ENCODE measurements around the gene SLCO3A1.

Gene SLCO3A1

GRCh38 chr15:92157666-92158298, 304.3 kb downstream of the SLCO3A1 start:
- no peak overlapping the region for H3K4me3 ChIP-seq (ENCODE audit: low read length)
- no peak for TF ChIP-seq CTCF (IDR thresholded peaks at IDR 0.05; ENCODE audit: insufficient read depth, low read depth, low read length, missing control alignments)
- DNase-seq (ENCODE audit: low read depth): peak; percentile 28

GRCh38 chr15:92158426-92158825, 304.9 kb downstream of the SLCO3A1 start:
- no peak for TF ChIP-seq CTCF (IDR thresholded peaks at IDR 0.05; ENCODE audit: insufficient read depth, low read depth, low read length, missing control alignments)
- peak; percentile 94 for DNase-seq (ENCODE audit: low read depth)
- no peak overlapping the region for H3K4me3 ChIP-seq (ENCODE audit: low read length)

GRCh38 chr15:92159481-92159880, 306.0 kb downstream of the SLCO3A1 start:
- no peak overlapping the region for H3K4me3 ChIP-seq (ENCODE audit: low read length)
- no peak for TF ChIP-seq CTCF (IDR thresholded peaks at IDR 0.05; ENCODE audit: insufficient read depth, low read depth, low read length, missing control alignments)
- no peak for DNase-seq (ENCODE audit: low read depth)

- no peak for DNase-seq (ENCODE audit: low read depth)
- TF ChIP-seq CTCF (IDR thresholded peaks at IDR 0.05; ENCODE audit: insufficient read depth, low read depth, low read length, missing control alignments): no peak
- H3K4me3 ChIP-seq (ENCODE audit: low read length): no peak overlapping the region
These were observed 306.7 kb downstream of the SLCO3A1 start for GRCh38 chr15:92159906-92160841.

GRCh38 chr15:92161039-92161670, 307.6 kb downstream of the SLCO3A1 start:
- H3K4me3 ChIP-seq (ENCODE audit: low read length): no peak overlapping the region
- TF ChIP-seq CTCF (IDR thresholded peaks at IDR 0.05; ENCODE audit: insufficient read depth, low read depth, low read length, missing control alignments): no peak
- no peak for DNase-seq (ENCODE audit: low read depth)

- TF ChIP-seq CTCF (IDR thresholded peaks at IDR 0.05; ENCODE audit: insufficient read depth, low read depth, low read length, missing control alignments): no peak
- DNase-seq (ENCODE audit: low read depth): no peak
- no peak overlapping the region for H3K4me3 ChIP-seq (ENCODE audit: low read length)
These were observed 309.1 kb downstream of the SLCO3A1 start for GRCh38 chr15:92162657-92163056.

Data from epithelial cell of esophagus (primary cell).